GM21423 (cell line): ENCODE results near the gene KRT34.

ENCODE experiments used
- ATAC-seq: cut with Tn5 transposase; IDR thresholded peaks from one replicate; pipeline ENCODE4 v1.9.1; 2021; ENCODE audit warnings: mild to moderate bottlenecking, moderate library complexity; ENCODE audit not compliant: unreplicated experiment

KRT34 gene

DNA sequence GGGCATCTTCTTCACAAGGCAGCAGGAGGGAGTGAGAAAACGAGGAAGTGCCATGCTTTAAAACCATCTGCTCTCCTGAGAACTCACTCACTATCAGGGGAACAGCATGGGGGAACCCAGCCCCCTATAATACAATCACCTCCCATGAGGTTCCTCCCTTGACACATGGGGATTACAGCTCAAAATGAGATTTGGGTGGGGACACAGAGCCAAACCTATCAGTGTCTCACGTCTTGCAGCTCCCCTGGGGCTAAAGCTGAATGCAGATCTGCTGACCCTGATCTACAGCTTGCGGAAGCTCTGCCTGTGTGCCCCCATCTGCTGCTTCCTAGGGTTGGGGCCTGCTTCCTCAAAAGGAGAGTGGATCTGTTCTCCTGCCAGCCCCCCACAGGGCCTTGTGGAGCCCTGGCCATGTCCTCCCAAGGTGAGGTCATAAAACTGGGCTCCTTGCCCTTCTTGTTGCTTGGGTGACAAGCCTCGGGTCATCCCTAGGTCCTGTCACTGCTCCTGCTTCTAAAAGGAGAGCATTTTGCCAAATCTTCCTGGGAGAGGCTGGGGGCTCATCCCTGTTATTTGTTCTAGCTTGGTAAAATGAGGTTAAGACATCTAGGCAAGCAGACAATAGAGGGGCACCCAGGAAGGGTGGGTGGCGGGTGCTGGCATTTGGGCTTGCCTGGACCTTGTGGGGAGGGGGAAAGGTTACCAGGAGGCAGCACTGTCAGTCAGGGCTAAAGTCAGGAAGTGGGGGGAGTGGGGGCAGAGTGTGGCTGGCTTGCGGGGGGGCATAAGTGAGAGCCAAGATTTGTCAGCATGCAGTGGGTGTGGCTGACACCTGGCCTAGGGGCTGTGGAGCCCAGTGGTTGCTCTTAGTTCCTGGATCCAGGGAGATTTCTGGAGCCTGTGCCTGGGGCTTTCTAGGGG is 47.5 kb downstream of the KRT34 start:
- ATAC-seq: no peak

DNA sequence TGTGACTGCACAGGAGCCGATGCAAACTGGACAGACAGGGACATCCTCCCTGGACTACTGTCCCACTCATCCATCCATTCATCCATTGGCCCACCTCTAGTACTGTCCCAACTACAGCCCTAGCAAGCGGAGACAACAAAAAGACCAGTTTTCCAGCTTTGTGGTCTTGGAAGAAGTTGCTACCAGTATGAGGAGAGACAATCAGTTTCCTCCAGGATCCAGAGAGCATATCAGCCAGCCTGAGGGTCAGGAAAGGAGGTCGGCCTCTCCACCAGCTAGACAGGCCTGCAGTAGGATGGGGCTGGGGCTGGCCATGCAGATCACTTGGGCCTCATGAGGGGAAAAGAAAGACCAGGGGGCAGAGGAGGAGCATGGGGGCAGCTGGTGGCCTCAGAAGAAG is 48.3 kb downstream of the KRT34 start:
- ATAC-seq: no peak

DNA sequence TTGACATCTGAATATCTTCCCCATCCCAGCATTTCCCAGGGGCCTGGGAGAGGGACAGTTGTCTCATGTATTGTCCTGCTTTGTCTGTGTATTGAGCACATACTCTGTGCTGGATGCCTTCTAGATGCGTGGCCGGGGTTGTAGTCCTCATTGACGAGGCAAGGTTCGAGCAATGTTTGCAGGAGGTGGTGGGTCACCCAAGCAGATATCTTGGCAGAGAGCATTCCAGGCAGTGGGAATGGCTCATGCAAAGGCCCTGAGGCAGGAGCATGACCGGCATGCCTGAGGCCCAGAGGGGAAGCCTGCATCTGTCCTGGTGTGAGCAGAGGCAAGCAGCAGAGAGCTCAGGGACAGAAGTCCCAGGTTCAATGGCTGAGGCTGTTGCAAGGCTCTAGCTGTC is 49.0 kb downstream of the KRT34 start:
- ATAC-seq: no peak

DNA sequence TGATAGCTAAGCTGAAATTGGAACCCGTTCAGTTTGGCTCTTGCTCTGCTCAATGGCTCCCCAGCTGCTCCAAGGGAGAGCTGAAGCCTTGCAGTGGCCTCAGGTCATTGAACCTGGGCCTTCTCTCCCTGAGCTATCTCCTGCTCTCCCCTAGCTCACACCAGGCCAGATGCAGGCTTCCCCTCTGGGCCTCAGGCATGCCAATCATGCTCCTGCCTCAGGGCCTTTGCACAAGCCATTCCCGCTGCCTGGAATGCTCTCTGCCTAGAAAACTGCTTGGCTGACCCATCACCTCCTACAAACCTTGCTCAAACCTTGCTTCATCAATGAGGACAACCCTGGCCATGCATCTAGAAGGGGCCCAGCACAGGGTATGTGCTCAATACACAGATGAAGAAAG is 49.9 kb downstream of the KRT34 start:
- ATAC-seq: no peak

DNA sequence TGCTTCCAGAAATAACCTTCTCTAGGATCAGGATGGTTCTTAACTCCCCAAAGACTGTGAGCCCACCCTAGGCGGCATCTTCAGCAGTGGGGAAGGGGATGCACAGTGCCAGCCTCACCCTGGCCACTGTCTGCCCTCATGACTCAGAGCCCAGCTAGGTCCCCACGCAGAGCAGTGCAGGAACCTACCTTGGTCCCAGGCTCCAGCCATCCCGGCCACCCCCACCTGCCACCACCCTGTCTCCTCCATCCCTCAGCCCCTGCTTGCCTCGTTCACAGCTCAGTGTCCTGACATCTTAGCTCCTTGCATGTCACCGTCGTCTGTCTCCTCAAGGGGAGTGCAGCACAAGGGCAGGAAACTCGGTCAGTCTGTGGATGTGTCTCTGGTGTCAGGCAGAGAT is 50.5 kb downstream of the KRT34 start:
- no peak for ATAC-seq

DNA sequence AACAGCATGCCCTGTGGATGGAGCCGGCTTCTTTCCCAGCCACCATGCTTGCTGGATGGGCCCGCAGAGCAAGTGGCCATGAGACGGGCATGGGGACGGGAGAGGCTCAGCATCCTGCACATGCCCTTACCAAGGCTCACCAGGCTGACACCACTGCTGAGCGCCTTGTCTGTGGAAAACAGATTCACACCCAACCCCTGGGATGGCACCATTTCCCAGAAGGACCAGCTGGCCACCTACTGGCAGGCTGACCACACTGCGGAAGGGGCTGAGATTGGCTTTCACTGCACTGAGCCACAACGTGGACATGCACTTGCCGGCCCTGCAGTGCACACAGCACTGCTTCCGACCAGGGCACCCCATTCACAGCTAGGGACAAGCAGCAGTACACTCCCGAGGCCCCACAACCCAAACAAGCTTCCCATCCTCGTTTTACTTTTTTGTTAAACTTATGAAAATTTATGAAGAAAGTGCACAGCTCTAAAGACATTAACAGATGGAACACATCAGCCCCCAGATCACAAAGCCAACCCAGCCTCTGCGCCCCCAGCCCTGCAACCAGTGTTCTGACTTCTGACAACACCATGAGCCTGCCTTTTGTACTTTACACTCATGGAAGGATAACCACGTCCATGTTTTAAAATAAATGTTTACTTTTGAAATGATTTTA is 52.7 kb downstream of the KRT34 start:
- ATAC-seq: no peak

DNA sequence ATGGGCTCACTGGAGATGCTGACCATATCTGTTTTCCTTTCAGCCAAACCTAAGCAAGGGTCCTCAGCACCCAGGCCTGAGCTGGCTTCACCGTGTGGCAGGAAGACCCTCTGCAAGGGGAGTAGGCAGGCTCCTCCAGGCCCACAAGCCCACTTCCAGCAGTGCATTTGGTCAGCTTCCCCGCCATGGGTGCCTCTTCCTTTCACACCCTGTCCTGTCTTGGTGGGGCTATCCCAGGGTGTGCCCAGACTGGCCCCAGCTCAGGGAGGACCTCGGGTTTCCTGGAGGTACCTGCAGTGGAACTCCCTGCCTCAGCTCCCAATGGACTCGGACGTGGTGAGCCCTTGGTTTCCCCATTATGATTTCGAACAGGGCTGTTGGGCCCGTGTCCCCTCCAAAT is 53.9 kb downstream of the KRT34 start:
- ATAC-seq: no peak
